Neural cell (in vitro differentiated cells): ENCODE measurements around the gene ANKRD44.

Experiments used
- EP300 ChIP-seq: fragments of 450-650 bp; conservative IDR thresholded peaks from 2 replicates; pipeline ENCODE4 v1.6.1; 2014; ENCODE audit warnings: antibody characterized with exemption, mild to moderate bottlenecking, moderate library complexity; ENCODE audit not compliant: poor library complexity, severe bottlenecking
- EZH2 ChIP-seq: fragments of 200-600, 300-800 bp; shearing (Covaris generic), sonication (generic); IDR thresholded peaks from 2 replicates; pipeline ENCODE4 v1.6.1; 2014; ENCODE audit warnings: antibody characterized with exemption, low read length, borderline replicate concordance, mild to moderate bottlenecking; ENCODE audit not compliant: insufficient read depth, poor library complexity, severe bottlenecking
- MXI1 ChIP-seq: fragments of 450-650 bp; conservative IDR thresholded peaks from 2 replicates; pipeline ENCODE4 v1.6.1; 2014; ENCODE audit warnings: antibody characterized with exemption, mild to moderate bottlenecking; ENCODE audit not compliant: poor library complexity, severe bottlenecking
- POLR2AphosphoS5 ChIP-seq: IDR thresholded peaks from 2 replicates; pipeline ENCODE4 v1.6.1; 2012
- RAD21 ChIP-seq: fragments of 450-650 bp; conservative IDR thresholded peaks from 2 replicates; pipeline ENCODE4 v1.6.1; 2014; ENCODE audit warnings: antibody characterized with exemption, mild to moderate bottlenecking, moderate library complexity
- REST ChIP-seq: IDR thresholded peaks from 2 replicates; pipeline ENCODE4 v1.6.1; 2012; ENCODE audit warnings: borderline replicate concordance
- TAF1 ChIP-seq: IDR thresholded peaks from 2 replicates; pipeline ENCODE4 v1.6.1; 2012; ENCODE audit warnings: low read depth
- TF ChIP-seq, protein P1 (sequence below): fragments of 450-650 bp; IDR thresholded peaks from 2 replicates; pipeline ENCODE4 v1.5.1; 2014; ENCODE audit warnings: antibody characterized with exemption, mild to moderate bottlenecking, moderate library complexity; ENCODE audit not compliant: poor library complexity, severe bottlenecking

DNA sequence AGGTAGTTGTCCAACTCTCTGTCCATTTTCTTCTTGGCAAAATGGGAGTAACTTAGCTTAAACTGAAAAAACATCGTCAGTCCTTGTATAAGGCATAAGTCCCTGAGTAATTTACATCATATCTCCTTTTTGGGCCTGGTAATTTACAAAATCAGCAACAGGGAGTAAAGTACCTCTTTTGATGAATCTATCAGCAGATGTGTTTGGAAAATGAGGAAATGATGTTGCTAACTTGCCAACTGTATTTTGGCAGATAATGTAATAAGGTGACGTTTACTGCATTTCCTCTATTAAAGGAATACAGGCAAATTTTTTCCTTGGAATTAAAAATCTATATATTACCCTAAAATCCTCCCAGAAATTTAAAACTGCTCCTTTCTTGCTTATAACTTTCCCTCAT, 29.2 kb downstream of the ANKRD44 start:
- TF ChIP-seq, protein P1, sequence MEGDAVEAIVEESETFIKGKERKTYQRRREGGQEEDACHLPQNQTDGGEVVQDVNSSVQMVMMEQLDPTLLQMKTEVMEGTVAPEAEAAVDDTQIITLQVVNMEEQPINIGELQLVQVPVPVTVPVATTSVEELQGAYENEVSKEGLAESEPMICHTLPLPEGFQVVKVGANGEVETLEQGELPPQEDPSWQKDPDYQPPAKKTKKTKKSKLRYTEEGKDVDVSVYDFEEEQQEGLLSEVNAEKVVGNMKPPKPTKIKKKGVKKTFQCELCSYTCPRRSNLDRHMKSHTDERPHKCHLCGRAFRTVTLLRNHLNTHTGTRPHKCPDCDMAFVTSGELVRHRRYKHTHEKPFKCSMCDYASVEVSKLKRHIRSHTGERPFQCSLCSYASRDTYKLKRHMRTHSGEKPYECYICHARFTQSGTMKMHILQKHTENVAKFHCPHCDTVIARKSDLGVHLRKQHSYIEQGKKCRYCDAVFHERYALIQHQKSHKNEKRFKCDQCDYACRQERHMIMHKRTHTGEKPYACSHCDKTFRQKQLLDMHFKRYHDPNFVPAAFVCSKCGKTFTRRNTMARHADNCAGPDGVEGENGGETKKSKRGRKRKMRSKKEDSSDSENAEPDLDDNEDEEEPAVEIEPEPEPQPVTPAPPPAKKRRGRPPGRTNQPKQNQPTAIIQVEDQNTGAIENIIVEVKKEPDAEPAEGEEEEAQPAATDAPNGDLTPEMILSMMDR = no peak
- TF ChIP-seq POLR2AphosphoS5 (no peak), TAF1 (no peak), REST (no peak), EZH2 (no peak), RAD21 (no peak), EP300 (no peak), MXI1 (no peak)
